GM10847 (cell line): ENCODE measurements around the gene MYO1B.

Experiments
- POLR2A ChIP-seq: IDR thresholded peaks from 2 replicates; pipeline ENCODE4 v1.6.1; 2011; ENCODE audit not compliant: insufficient read length; ENCODE audit errors: extremely low read depth

Gene MYO1B

GRCh38 chr2:191362841-191363240, 117.6 kb downstream of the MYO1B start:
- no peak for TF ChIP-seq POLR2A

- no peak for TF ChIP-seq POLR2A
These were observed 118.1 kb downstream of the MYO1B start for GRCh38 chr2:191363267-191363666.

- TF ChIP-seq POLR2A, result no peak
These were observed 119.9 kb downstream of the MYO1B start for GRCh38 chr2:191365089-191365488.

GRCh38 chr2:191366199-191366598, 121.0 kb downstream of the MYO1B start:
- no peak for TF ChIP-seq POLR2A

- TF ChIP-seq POLR2A, result no peak
These were observed 123.8 kb downstream of the MYO1B start for GRCh38 chr2:191369034-191369433.

- TF ChIP-seq POLR2A, result no peak
These were observed 129.2 kb downstream of the MYO1B start for GRCh38 chr2:191374366-191374765.

- TF ChIP-seq POLR2A, result no peak
These were observed 129.7 kb downstream of the MYO1B start for GRCh38 chr2:191374939-191375338.

- TF ChIP-seq POLR2A, result no peak
These were observed 131.9 kb downstream of the MYO1B start for GRCh38 chr2:191376981-191377629.

GRCh38 chr2:191379375-191379774, 134.2 kb downstream of the MYO1B start:
- TF ChIP-seq POLR2A, result no peak

GRCh38 chr2:191382801-191383200, 137.6 kb downstream of the MYO1B start:
- TF ChIP-seq POLR2A, result no peak

GRCh38 chr2:191383486-191383885, 138.3 kb downstream of the MYO1B start:
- no peak for TF ChIP-seq POLR2A

GRCh38 chr2:191384829-191385228, 139.6 kb downstream of the MYO1B start:
- TF ChIP-seq POLR2A, result no peak

- no peak for TF ChIP-seq POLR2A
These were observed 140.4 kb downstream of the MYO1B start for GRCh38 chr2:191385416-191386160.

- TF ChIP-seq POLR2A, result no peak
These were observed 141.8 kb downstream of the MYO1B start for GRCh38 chr2:191386938-191387536.

- no peak for TF ChIP-seq POLR2A
These were observed 144.1 kb downstream of the MYO1B start for GRCh38 chr2:191389288-191389687.

- no peak for TF ChIP-seq POLR2A
These were observed 146.0 kb downstream of the MYO1B start for GRCh38 chr2:191391171-191391570.
